ENCODE measurements around the gene WASHC4. TPM values are rescaled to one million over a fixed set of nuclear protein-coding genes. Genes with fewer than 3 reads are reported as not detected.

WASHC4 gene
- total RNA-seq, 2 experiments from 2014 or later = 32.5 to 33.6 TPM

GRCh38 chr12:105072888-105073488, 34.5 kb upstream of the WASHC4 start:
- H3K4me3 Mint-ChIP-seq = no peak overlapping the region

GRCh38 chr12:105076098-105076497, 31.4 kb upstream of the WASHC4 start:
- intact Hi-C loops (cut with DNase I, micrococcal nuclease) = no loop called here
- H3K27ac Mint-ChIP-seq = no peak overlapping the region
- no peaks in the 10 kb centered on the region for H3K4me1 Mint-ChIP-seq (ENCODE audit: low read depth)
- Histone ChIP-seq H3K36me3 (ENCODE audit: insufficient read depth, low read length) (no peaks in the 10 kb centered on the region), H3K4me1 (ENCODE audit: insufficient read depth, low read length) (no peaks in the 10 kb centered on the region), H3K9me3 (ENCODE audit: control insufficient read depth in 1 of 2, insufficient read depth in 1 of 2, low read length in 2 of 2) (no peaks in the 10 kb centered on the region), H3K4me3 (ENCODE audit: low read length) (no peak overlapping the region), H3K27ac (ENCODE audit: low read depth in 1 of 2, low read length in 2 of 2) (no peak overlapping the region), H3K27me3 (ENCODE audit: control insufficient read depth in 1 of 2, insufficient read depth in 2 of 2, low read length in 2 of 2) (no peaks in the 10 kb centered on the region)
- H3K27me3 Mint-ChIP-seq = peaks cover 15% of the 10 kb centered on the region
- ATAC-seq (ENCODE audit: poor library complexity) (no peak), DNase-seq (no peak)
- no peaks in the 10 kb centered on the region for H3K36me3 Mint-ChIP-seq (ENCODE audit: low read depth)
- no peaks in the 10 kb centered on the region for H3K9me3 Mint-ChIP-seq
- no peak overlapping the region for H3K4me3 Mint-ChIP-seq
- TF ChIP-seq CTCF (IDR thresholded peaks at IDR 0.05) = no peak
- ChIA-PET CTCF (no interaction called here), POLR2A (no interaction called here)

More at GRCh38 chr12:105072888-105073488, 34.5 kb upstream of the WASHC4 start:
- TF ChIP-seq CTCF (IDR thresholded peaks at IDR 0.05) = no peak
- H3K27me3 ChIP-seq (ENCODE audit: control insufficient read depth in 1 of 2, insufficient read depth in 2 of 2, low read length in 2 of 2) = no peaks in the 10 kb centered on the region
- no peaks in the 10 kb centered on the region for H3K9me3 ChIP-seq (ENCODE audit: control insufficient read depth in 1 of 2, insufficient read depth in 1 of 2, low read length in 2 of 2)
- Mint-ChIP-seq H3K27ac (no peak overlapping the region), H3K9me3 (no peaks in the 10 kb centered on the region), H3K36me3 (ENCODE audit: low read depth) (no peaks in the 10 kb centered on the region), H3K27me3 (peaks cover 4% of the 10 kb centered on the region), H3K4me1 (ENCODE audit: low read depth) (no peaks in the 10 kb centered on the region)
- no peaks in the 10 kb centered on the region for H3K4me1 ChIP-seq (ENCODE audit: insufficient read depth, low read length)
- intact Hi-C loops (cut with DNase I, micrococcal nuclease) = no loop called here
- ATAC-seq (ENCODE audit: poor library complexity) = no peak
- no peak overlapping the region for H3K4me3 ChIP-seq (ENCODE audit: low read length)
- CTCF ChIA-PET = no interaction called here
- no peaks in the 10 kb centered on the region for H3K36me3 ChIP-seq (ENCODE audit: insufficient read depth, low read length)
- H3K27ac ChIP-seq (ENCODE audit: low read depth in 1 of 2, low read length in 2 of 2) = no peak overlapping the region
- no peak for DNase-seq
- POLR2A ChIA-PET = no interaction called here

GRCh38 chr12:105076913-105077312, 30.6 kb upstream of the WASHC4 start:
- Mint-ChIP-seq H3K27me3 (peaks cover 21% of the 10 kb centered on the region), H3K36me3 (ENCODE audit: low read depth) (no peaks in the 10 kb centered on the region), H3K4me3 (no peak overlapping the region), H3K27ac (no peak overlapping the region), H3K9me3 (no peaks in the 10 kb centered on the region), H3K4me1 (ENCODE audit: low read depth) (no peaks in the 10 kb centered on the region)
- no peaks in the 10 kb centered on the region for H3K36me3 ChIP-seq (ENCODE audit: insufficient read depth, low read length)
- POLR2A ChIA-PET = no interaction called here
- H3K9me3 ChIP-seq (ENCODE audit: control insufficient read depth in 1 of 2, insufficient read depth in 1 of 2, low read length in 2 of 2) = no peaks in the 10 kb centered on the region
- CTCF ChIA-PET = no interaction called here
- no peak overlapping the region for H3K27ac ChIP-seq (ENCODE audit: low read depth in 1 of 2, low read length in 2 of 2)
- TF ChIP-seq CTCF (IDR thresholded peaks at IDR 0.05) = no peak
- no peak overlapping the region for H3K4me3 ChIP-seq (ENCODE audit: low read length)
- H3K4me1 ChIP-seq (ENCODE audit: insufficient read depth, low read length) = no peaks in the 10 kb centered on the region
- intact Hi-C loops (cut with DNase I, micrococcal nuclease) = no loop called here
- peaks cover 0 to 2% of the 10 kb centered on the region in 2 experiments for H3K27me3 ChIP-seq (ENCODE audit: control insufficient read depth in 1 of 2, insufficient read depth in 2 of 2, low read length in 2 of 2)
- ATAC-seq (ENCODE audit: poor library complexity) (no peak), DNase-seq (no peak)
